GM12878 (cell line): ENCODE results near the gene SPDL1. TPM values are rescaled to one million over a fixed set of nuclear protein-coding genes. Genes with fewer than 3 reads are reported as not detected.
"Not testable (repeated sequence)": the region's sequence is repeated elsewhere in the genome, so short reads cannot be mapped to it uniquely, and the experiment has no call there.

Experiments
- ATAC-seq: fragments of 200-7000 bp; cut with Tn5 transposase; 3 replicates; pipeline ENCODE4 v1.9.1; 2020; ENCODE audit warnings: mild to moderate bottlenecking, moderate library complexity
- BruUV-seq: library from RNA; stranded (reverse); fragments of 400-500 nt; replicated peaks from 2 replicates; lab custom pipeline; 2021; lab: Mats Ljungman, UMichigan
- CTCF ChIA-PET: fragments of 300-600 bp; sonication (Branson Sonifier 250); formaldehyde crosslinking; extraction: SDS; loops from one replicate; lab custom pipeline; 2021; ENCODE audit warnings: inconsistent platforms; lab: Yijun Ruan, JAX
- POLR2A ChIA-PET: fragments of 350-600 bp; formaldehyde crosslinking; extraction: SDS; loops from one replicate; lab custom pipeline; 2021; ENCODE audit warnings: inconsistent platforms; lab: Charles Lee
- RAD21 ChIA-PET: fragments of 300-600 bp; sonication (Branson Sonifier 250); formaldehyde crosslinking; loops from one replicate; lab custom pipeline; 2023; ENCODE audit warnings: antibody characterized with exemption; ENCODE audit not compliant: unreplicated experiment; lab: Charles Lee
- SMC1A ChIA-PET: fragments of 300-600 bp; sonication (Branson Sonifier 250); formaldehyde crosslinking; loops from one replicate; lab custom pipeline; 2023; ENCODE audit not compliant: unreplicated experiment, uncharacterized antibody; lab: Charles Lee
- DNase-seq: peaks from one replicate; pipeline ENCODE4 v3.0.0-alpha.2; 2011; ENCODE audit warnings: low read depth, low spot score
- FAIRE-seq: peaks from 3 replicates; lab custom pipeline; 2011; peaks lifted over from hg19 to GRCh38; lab: Jason Lieb, UNC
- H2AFZ ChIP-seq: 2 replicates; pipeline ENCODE4 v1.6.0; 2011; ENCODE audit warnings: low read depth, low read length, control low read depth; ENCODE audit not compliant: control insufficient read depth
- H3K27ac ChIP-seq: 2 replicates; pipeline ENCODE4 v1.5.1; 2011; ENCODE audit warnings: control low read depth; ENCODE audit not compliant: control insufficient read depth, insufficient read depth
- H3K27me3 ChIP-seq, 2 experiments: replicated peaks in 1 of 2; 2 replicates each; pipeline versions ENCODE4 v1.6.0 to v1.6.1; 2011; ENCODE audit warnings: low read length in 1 of 2; ENCODE audit not compliant: control insufficient read depth in 2 of 2, insufficient read depth in 2 of 2
- H3K36me3 ChIP-seq, 2 experiments: 2 replicates each; pipeline ENCODE4 v1.5.1; 2011; ENCODE audit warnings: low read length in 1 of 2; ENCODE audit not compliant: control insufficient read depth in 2 of 2, insufficient read depth in 2 of 2
- H3K4me1 ChIP-seq: 2 replicates; pipeline ENCODE4 v1.6.1; 2011; ENCODE audit warnings: mild to moderate bottlenecking, low read length, moderate library complexity, mixed read lengths; ENCODE audit not compliant: control insufficient read depth, insufficient read depth
- H3K4me2 ChIP-seq: 2 replicates; pipeline ENCODE4 v1.6.0; 2011; ENCODE audit warnings: control low read depth; ENCODE audit not compliant: control insufficient read depth, insufficient read depth
- H3K4me3 ChIP-seq: fragments of 200-600 bp; sonication (generic); 2 replicates; pipeline ENCODE4 v1.5.1; 2016
- H3K79me2 ChIP-seq: 2 replicates; pipeline ENCODE4 v1.6.0; 2011; ENCODE audit warnings: low read length; ENCODE audit not compliant: control insufficient read depth, insufficient read depth
- H3K9ac ChIP-seq: 2 replicates; pipeline ENCODE4 v1.8.0; 2011; ENCODE audit warnings: low read length, control low read depth, mixed read lengths; ENCODE audit not compliant: control insufficient read depth, insufficient read depth
- H3K9me3 ChIP-seq: replicated peaks from 3 replicates; pipeline ENCODE4 v1.5.1; 2011; ENCODE audit warnings: mild to moderate bottlenecking, low read length; ENCODE audit not compliant: control insufficient read depth, insufficient read depth
- H4K20me1 ChIP-seq: 2 replicates; pipeline ENCODE4 v1.6.0; 2011; ENCODE audit not compliant: control insufficient read depth, insufficient read depth
- BHLHE40 ChIP-seq, 2 experiments: fragments of 450-650 bp in 1 of 2; IDR thresholded peaks; 2 replicates each; pipeline ENCODE4 v1.6.1; 2011 to 2017; ENCODE audit warnings: low read depth in 2 of 2, borderline replicate concordance in 1 of 2, improper control_type of control experiment in 1 of 2, low read length in 1 of 2, mild to moderate bottlenecking in 1 of 2
- CBFB ChIP-seq: IDR thresholded peaks from 2 replicates; pipeline ENCODE4 v1.6.1; 2016; ENCODE audit warnings: antibody characterized with exemption, low read depth
- DPF2 ChIP-seq: fragments of 450-650 bp; IDR thresholded peaks from 2 replicates; pipeline ENCODE4 v1.6.1; 2017; ENCODE audit warnings: mild to moderate bottlenecking
- JUNB ChIP-seq: IDR thresholded peaks from 2 replicates; pipeline ENCODE4 v1.6.1; 2016; ENCODE audit warnings: antibody characterized with exemption, mild to moderate bottlenecking
- NR2C2 ChIP-seq: IDR thresholded peaks from 2 replicates; pipeline ENCODE4 v1.6.1; 2011; ENCODE audit warnings: borderline replicate concordance, low read depth; ENCODE audit not compliant: control insufficient read depth, insufficient read length
- SMAD5 ChIP-seq: IDR thresholded peaks from 2 replicates; pipeline ENCODE4 v1.6.1; 2016; ENCODE audit warnings: antibody characterized with exemption, low read depth
- SUZ12 ChIP-seq: fragments of 200-600 bp; sonication (generic); IDR thresholded peaks from one replicate; pipeline ENCODE4 v1.6.1; 2018; ENCODE audit warnings: antibody characterized with exemption, mild to moderate bottlenecking; ENCODE audit not compliant: unreplicated experiment
- WGBS: methylation state at CpG from one replicate; pipeline ENCODE4 v1.1.6; 2016; ENCODE audit warnings: low lambda C conversion rate; ENCODE audit not compliant: insufficient replicate concordance, insufficient coverage; ENCODE audit errors: missing lambda C conversion rate; 5-methylcytosine and 5-hydroxymethylcytosine counted together
- in situ Hi-C: fragments of 300-500 bp; cut with MboI; formaldehyde crosslinking; loops from 9 replicates; pipeline ENCODE4 v1.14.3; 2018; ENCODE audit warnings: mixed read lengths
- intact Hi-C: fragments of 100-400 bp; cut with micrococcal nuclease; formaldehyde crosslinking; loops from one replicate; pipeline ENCODE4 v1.14.2; 2022; ENCODE audit not compliant: unreplicated experiment
- polyA plus RNA-seq, 11 experiments: library from polyadenylated mRNA; depleted of rRNA in 4 of 11; unstranded in 6 of 11; stranded (reverse) in 5 of 11; fragments of >200 nt; fragmentation: Nextera tagmentation in 4 of 11; fragmentation: Illumina TruSeq in 1 of 11; extraction: Ambion mirVana in 4 of 11; extraction: Trizol in 1 of 11; gene quantifications; 1 replicate in 1 of 11; 2 replicates in 10 of 11; pipeline versions ENCODE4 v1.2.1 to v1.2.3, GENCODE V29; 2011 to 2016; ENCODE audit warnings: inconsistent platforms in 2 of 11, missing spikeins in 2 of 11, low read depth in 1 of 11
- total RNA-seq, 4 experiments: library from RNA; depleted of rRNA in 3 of 4; stranded (reverse); fragments of >200 nt in 3 of 4; fragmentation: Illumina TruSeq in 1 of 4; extraction: Trizol in 1 of 4; gene quantifications; 2 replicates each; pipeline versions ENCODE4 v1.2.1 to v1.2.3, GENCODE V29; 2013 to 2021
- TF ChIP-seq, protein P1 (sequence below): fragments of 450-650 bp; IDR thresholded peaks from 2 replicates; pipeline ENCODE4 v1.6.1; 2018; ENCODE audit warnings: mild to moderate bottlenecking, low read depth, moderate library complexity; ENCODE audit not compliant: partially characterized antibody
- TF ChIP-seq, protein P2 (sequence below): fragments of 450-650 bp; IDR thresholded peaks from 2 replicates; pipeline ENCODE4 v1.6.1; 2017; ENCODE audit warnings: mild to moderate bottlenecking, moderate library complexity

SPDL1 gene
- total and polyA plus RNA-seq, 10 of the 15 experiments (the other 5 are each of a cell fraction or from before 2014, with no cell fraction given) = 34.2 to 69.9 (median 46.0) TPM

DNA sequence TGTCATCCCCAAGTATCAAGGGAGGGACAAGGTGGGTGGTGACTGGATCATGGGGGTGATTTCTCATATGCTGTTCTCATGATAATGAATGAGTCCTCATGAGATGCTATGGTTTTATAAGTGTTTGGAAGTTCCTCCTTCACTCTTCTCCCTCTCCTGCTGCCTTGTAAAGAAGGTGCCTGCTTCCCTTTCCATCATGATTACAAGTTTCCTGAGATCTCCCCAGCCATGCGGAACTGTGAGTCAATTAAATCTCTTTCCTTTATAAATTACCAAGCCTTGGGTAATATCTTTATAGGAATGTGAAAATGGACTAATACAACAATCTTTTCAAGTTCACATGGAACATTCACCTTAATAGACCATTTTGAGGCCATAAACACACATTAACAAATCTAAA, 32.0 kb downstream of the SPDL1 start (continued):
- no peak for TF ChIP-seq SUZ12
- no peak for TF ChIP-seq JUNB
- no peak for TF ChIP-seq NR2C2
- TF ChIP-seq BHLHE40 (IDR thresholded peaks at IDR 0.05; ENCODE audit: borderline replicate concordance in 1 of 2, low read depth in 2 of 2, low read length in 1 of 2) = no peak
- TF ChIP-seq CBFB = no peak
- no peak for TF ChIP-seq DPF2

DNA sequence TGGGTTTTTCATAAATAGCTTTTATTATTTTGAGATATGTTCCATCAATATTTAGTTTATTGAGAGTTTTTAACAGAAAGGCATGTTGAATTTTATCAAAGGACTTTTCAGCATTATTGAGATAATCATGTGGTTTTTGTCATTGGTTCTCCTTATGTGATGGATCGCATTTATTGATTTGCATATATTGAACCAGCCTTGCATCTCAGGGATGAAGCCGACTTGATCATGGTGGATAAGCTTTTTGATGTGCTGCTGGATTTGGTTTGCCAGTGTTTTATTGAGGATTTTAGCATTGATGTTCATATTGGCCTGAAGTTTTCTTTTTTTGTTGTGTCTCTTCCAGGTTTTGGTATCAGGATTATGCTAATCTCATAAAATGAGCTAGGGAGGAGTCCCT, 40.7 kb downstream of the SPDL1 start:
- intact Hi-C loops, H4K20me1 ChIP-seq, H3K27me3 ChIP-seq, FAIRE-seq, H3K9ac ChIP-seq, H2AFZ ChIP-seq, ATAC-seq, H3K4me3 ChIP-seq, in situ Hi-C loops, BruUV-seq, DNase-seq, H3K36me3 ChIP-seq, H3K4me1 ChIP-seq, H3K4me2 ChIP-seq, H3K27ac ChIP-seq, RAD21 ChIA-PET, H3K9me3 ChIP-seq, H3K79me2 ChIP-seq: not testable (repeated sequence)
- POLR2A ChIA-PET = interaction anchor here (0.9 kb wide), 1 partner anchor 17 kb away, joined by 3 read pairs; no protein-coding TSS in a partner anchor
- WGBS = 53% methylated on average over 2 of the region's 2 CpGs
- CTCF ChIA-PET = interaction anchor here (1.6 kb wide), 1 partner anchor 33 kb away, joined by 4 read pairs; no protein-coding TSS in a partner anchor
- SMC1A ChIA-PET = interaction anchor here (1.3 kb wide), 1 partner anchor 10 kb away, joined by 5 read pairs; no protein-coding TSS in a partner anchor

DNA sequence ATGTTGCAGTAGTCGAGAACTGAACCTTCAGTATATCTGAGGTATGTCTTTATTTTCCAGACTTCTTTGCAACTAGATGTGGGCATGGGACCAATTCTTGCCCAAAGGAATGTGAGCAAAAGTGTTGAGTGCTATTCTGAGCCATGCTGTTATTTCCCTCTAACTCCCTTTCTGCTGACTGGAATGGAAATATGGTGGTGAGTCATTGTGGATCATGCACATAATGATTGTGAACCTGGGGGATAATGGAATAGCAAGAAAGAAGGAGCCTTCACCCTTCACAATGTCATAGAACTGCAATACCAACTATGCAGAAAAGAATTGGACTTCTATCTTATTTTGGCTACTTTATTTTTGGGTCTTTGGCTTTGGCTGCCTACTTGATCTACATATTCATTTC, 43.2 kb downstream of the SPDL1 start:
- ChIA-PET CTCF (no interaction called here), RAD21 (no interaction called here), POLR2A (no interaction called here), SMC1A (no interaction called here)
- no peaks in the 10 kb centered on the region for H3K4me1 ChIP-seq
- ATAC-seq (no peak), DNase-seq (no peak), FAIRE-seq (no peak)
- no peaks in the 10 kb centered on the region for H3K27me3 ChIP-seq
- H3K27ac ChIP-seq = no peak overlapping the region
- no peak overlapping the region for H3K4me3 ChIP-seq
- no peak overlapping the region for H2AFZ ChIP-seq
- 52% methylated on average over 1 of the region's 1 CpG for WGBS
- intact Hi-C loops (no loop called here), in situ Hi-C loops (no loop called here)
- no peak overlapping the region for H3K9ac ChIP-seq
- H3K79me2 ChIP-seq = no peaks in the 10 kb centered on the region
- no peaks in the 10 kb centered on the region for H3K9me3 ChIP-seq
- H3K36me3 ChIP-seq = no peaks in the 10 kb centered on the region
- no TSS peak for BruUV-seq
- H4K20me1 ChIP-seq = no peaks in the 10 kb centered on the region
- no peak overlapping the region for H3K4me2 ChIP-seq
- no peak for TF ChIP-seq SMAD5
- TF ChIP-seq, protein P1, sequence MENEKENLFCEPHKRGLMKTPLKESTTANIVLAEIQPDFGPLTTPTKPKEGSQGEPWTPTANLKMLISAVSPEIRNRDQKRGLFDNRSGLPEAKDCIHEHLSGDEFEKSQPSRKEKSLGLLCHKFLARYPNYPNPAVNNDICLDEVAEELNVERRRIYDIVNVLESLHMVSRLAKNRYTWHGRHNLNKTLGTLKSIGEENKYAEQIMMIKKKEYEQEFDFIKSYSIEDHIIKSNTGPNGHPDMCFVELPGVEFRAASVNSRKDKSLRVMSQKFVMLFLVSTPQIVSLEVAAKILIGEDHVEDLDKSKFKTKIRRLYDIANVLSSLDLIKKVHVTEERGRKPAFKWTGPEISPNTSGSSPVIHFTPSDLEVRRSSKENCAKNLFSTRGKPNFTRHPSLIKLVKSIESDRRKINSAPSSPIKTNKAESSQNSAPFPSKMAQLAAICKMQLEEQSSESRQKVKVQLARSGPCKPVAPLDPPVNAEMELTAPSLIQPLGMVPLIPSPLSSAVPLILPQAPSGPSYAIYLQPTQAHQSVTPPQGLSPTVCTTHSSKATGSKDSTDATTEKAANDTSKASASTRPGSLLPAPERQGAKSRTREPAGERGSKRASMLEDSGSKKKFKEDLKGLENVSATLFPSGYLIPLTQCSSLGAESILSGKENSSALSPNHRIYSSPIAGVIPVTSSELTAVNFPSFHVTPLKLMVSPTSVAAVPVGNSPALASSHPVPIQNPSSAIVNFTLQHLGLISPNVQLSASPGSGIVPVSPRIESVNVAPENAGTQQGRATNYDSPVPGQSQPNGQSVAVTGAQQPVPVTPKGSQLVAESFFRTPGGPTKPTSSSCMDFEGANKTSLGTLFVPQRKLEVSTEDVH = no peak
- TF ChIP-seq, protein P2, sequence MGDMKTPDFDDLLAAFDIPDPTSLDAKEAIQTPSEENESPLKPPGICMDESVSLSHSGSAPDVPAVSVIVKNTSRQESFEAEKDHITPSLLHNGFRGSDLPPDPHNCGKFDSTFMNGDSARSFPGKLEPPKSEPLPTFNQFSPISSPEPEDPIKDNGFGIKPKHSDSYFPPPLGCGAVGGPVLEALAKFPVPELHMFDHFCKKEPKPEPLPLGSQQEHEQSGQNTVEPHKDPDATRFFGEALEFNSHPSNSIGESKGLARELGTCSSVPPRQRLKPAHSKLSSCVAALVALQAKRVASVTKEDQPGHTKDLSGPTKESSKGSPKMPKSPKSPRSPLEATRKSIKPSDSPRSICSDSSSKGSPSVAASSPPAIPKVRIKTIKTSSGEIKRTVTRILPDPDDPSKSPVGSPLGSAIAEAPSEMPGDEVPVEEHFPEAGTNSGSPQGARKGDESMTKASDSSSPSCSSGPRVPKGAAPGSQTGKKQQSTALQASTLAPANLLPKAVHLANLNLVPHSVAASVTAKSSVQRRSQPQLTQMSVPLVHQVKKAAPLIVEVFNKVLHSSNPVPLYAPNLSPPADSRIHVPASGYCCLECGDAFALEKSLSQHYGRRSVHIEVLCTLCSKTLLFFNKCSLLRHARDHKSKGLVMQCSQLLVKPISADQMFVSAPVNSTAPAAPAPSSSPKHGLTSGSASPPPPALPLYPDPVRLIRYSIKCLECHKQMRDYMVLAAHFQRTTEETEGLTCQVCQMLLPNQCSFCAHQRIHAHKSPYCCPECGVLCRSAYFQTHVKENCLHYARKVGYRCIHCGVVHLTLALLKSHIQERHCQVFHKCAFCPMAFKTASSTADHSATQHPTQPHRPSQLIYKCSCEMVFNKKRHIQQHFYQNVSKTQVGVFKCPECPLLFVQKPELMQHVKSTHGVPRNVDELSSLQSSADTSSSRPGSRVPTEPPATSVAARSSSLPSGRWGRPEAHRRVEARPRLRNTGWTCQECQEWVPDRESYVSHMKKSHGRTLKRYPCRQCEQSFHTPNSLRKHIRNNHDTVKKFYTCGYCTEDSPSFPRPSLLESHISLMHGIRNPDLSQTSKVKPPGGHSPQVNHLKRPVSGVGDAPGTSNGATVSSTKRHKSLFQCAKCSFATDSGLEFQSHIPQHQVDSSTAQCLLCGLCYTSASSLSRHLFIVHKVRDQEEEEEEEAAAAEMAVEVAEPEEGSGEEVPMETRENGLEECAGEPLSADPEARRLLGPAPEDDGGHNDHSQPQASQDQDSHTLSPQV = no peak
